ENCODE data around the gene TAX1BP3. TPM values are rescaled to one million over a fixed set of nuclear protein-coding genes. Genes with fewer than 3 reads are reported as not detected.

Gene TAX1BP3
- total and polyA plus RNA-seq, 2 of the 13 experiments (the other 11 are each of a cell fraction or from before 2014, with no cell fraction given) = 16.7 to 45.1 TPM

DNA sequence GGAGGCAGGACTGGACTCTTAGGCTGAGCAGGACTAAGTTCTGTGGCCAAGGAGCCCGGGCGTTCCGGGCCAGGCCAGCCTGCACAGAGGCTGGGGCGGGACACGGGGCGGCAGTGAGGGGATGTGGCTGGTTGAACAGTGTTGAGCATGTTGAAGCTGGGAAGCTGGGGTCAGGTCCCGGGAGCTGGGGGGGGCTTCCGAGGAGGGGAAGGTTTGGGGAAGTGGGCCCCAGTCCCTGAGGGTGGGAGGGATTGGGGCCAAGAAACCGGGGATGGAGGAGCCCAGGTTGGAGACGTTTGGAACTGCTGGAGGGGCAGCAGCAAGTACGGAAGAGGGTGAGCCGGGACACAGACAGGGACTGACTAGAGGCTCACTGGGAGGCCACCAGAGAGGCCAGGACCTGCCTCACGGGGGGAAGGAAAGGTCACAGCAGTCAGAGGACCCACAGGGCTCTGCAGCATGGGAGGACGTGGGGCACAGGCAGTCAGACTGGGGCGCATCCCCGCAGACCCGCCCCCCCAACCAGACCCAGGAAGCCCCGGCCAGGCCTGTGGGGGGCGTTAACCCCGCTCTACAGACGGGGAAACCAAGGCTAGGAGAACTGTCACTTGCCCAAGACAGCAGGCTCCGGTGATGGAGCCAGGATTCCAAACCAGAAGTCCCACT, 9.5 kb downstream of the TAX1BP3 start:
- ChIA-PET CTCF (ENCODE audit: low intra/inter-chr PET ratio, low total read pairs) (no interaction called here), POLR2A (interaction anchor here (2.1 to 3.4 kb wide), 2 partner anchors 9 to 23 kb away, joined by 6 to 13 read pairs; partner anchors contain the start of genes CTNS and SHPK)
- 87% methylated on average over 15 of the region's 22 CpGs for WGBS (ENCODE audit: low lambda C conversion rate)
- Histone ChIP-seq H2AFZ (ENCODE audit: low read length) (no peak overlapping the region), H3K4me3 (replicated peaks in 1 of 3; ENCODE audit: insufficient read depth in 1 of 3, low read depth in 2 of 3, low read length in 3 of 3) (no peak overlapping the region), H3K36me3 (replicated peaks in 1 of 2; ENCODE audit: control insufficient read depth in 1 of 2, insufficient read depth in 2 of 2, low read length in 2 of 2) (peaks cover 0 to 1% of the 10 kb centered on the region in 2 experiments; a peak in 3 of 5 replicates), H3K4me2 (ENCODE audit: low read depth, low read length) (no peak overlapping the region), H3K27ac (ENCODE audit: extremely low read length, insufficient read depth, low read length) (no peak overlapping the region), H3K9me3 (ENCODE audit: low read length) (no peaks in the 10 kb centered on the region), H3K27me3 (ENCODE audit: control insufficient read depth in 1 of 2, insufficient read depth in 2 of 2, low read length in 2 of 2) (no peaks in the 10 kb centered on the region), H3K9ac (ENCODE audit: insufficient read depth, low read depth, low read length) (no peak overlapping the region), H3K4me1 (ENCODE audit: insufficient read depth, low read length) (peaks cover 24% of the 10 kb centered on the region), H3K79me2 (ENCODE audit: insufficient read depth, low read length) (no peaks in the 10 kb centered on the region), H4K20me1 (ENCODE audit: insufficient read depth, low read length) (no peaks in the 10 kb centered on the region)
- in situ Hi-C loops (cut with HindIII; ENCODE audit: extremely low pct_ligation_motif_present, low pct_unique_long_range_greater_than_20kb) = no loop called here
- intact Hi-C loops (cut with micrococcal nuclease; ENCODE audit: unreplicated experiment) = no loop called here
- FAIRE-seq = no peak
- DNase-seq (ENCODE audit: low spot score) = no peak
- ATAC-seq = no peak; the same call in 1 of the 3 replicates
- no TSS peak for BruUV-seq (replicated peaks)
- TF ChIP-seq MYC (CRISPR knock-in tag; IDR thresholded peaks at IDR 0.05; ENCODE audit: borderline replicate concordance) (no peak), ZKSCAN1 (IDR thresholded peaks at IDR 0.05; ENCODE audit: low read length) (no peak), POLR2A (IDR thresholded peaks at IDR 0.05; ENCODE audit: insufficient read depth in 1 of 2, low read depth in 2 of 2, low read length in 2 of 2) (0 out of 4 replicates have a peak, but pooled peaks of 1 of the 2 experiments have one; percentile 6), NFIB (CRISPR knock-in tag; IDR thresholded peaks at IDR 0.05; ENCODE audit: borderline replicate concordance) (no peak), ZNF350 (CRISPR knock-in tag; IDR thresholded peaks at IDR 0.05; ENCODE audit: borderline replicate concordance, low read depth) (no peak), ZNF329 (CRISPR knock-in tag; IDR thresholded peaks at IDR 0.05; ENCODE audit: low read depth) (no peak)

DNA sequence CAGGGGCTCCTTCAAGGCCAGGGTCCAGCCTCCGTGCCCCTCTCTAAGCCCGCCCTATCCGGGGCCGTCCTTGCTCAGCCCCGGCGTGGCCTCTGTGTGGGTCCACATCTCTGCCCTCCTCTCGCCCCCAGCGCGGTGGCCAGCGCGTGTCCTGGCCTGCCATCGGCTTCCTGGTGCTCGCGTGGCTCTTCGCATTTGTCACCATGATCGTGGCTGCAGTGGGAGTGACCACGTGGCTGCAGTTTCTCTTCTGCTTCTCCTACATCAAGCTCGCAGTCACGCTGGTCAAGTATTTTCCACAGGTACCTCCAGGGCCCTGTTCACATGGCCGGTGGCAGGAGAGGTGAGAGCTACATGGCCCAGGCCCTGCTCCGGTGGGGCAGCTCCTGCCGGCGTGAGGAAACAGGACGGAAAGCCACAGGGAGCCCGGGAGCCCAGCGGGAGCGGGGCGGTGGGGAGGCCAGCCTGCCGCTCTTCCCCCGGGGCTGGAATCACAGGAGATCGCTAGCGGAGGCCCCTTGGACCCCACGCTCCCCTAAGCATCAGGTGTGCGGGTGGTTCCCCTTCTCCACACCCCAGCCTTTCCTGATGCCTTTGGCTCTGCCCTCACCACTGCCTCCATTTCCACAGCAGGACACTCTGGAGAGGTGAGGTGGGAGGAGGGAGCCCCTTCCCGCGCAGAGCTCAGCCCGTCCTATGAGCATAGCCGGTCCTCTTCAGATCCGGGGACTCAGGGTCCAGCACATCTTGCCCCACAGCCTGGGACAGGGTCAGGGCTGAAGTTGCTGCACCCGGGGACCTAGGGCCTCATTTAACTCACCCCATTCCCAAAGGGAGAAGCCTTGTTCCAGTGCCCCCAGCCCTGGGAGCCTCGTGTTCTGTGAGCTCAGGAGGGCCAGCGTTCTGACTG, 10.2 kb downstream of the TAX1BP3 start:
- POLR2A ChIA-PET = interaction anchor here (2.1 to 3.4 kb wide), 2 partner anchors 9 to 22 kb away, joined by 6 to 13 read pairs; partner anchors contain the start of genes CTNS and SHPK
- H2AFZ ChIP-seq (ENCODE audit: low read length) = no peak overlapping the region
- CTCF ChIA-PET (ENCODE audit: low intra/inter-chr PET ratio, low total read pairs) = no interaction called here
- H3K9ac ChIP-seq (ENCODE audit: insufficient read depth, low read depth, low read length) = no peak overlapping the region
- in situ Hi-C loops (cut with HindIII; ENCODE audit: extremely low pct_ligation_motif_present, low pct_unique_long_range_greater_than_20kb) (no loop called here), intact Hi-C loops (cut with micrococcal nuclease; ENCODE audit: unreplicated experiment) (no loop called here)
- WGBS (ENCODE audit: low lambda C conversion rate) = 94% methylated on average over 28 of the region's 42 CpGs
- DNase-seq (ENCODE audit: low spot score) (no peak), FAIRE-seq (no peak), ATAC-seq (no peak; the same call in 2 of the 3 replicates)
- H3K4me3 ChIP-seq (replicated peaks in 1 of 3; ENCODE audit: insufficient read depth in 1 of 3, low read depth in 2 of 3, low read length in 3 of 3) = no peak overlapping the region
- H3K27me3 ChIP-seq (ENCODE audit: control insufficient read depth in 1 of 2, insufficient read depth in 2 of 2, low read length in 2 of 2) = no peaks in the 10 kb centered on the region
- no peak overlapping the region for H3K27ac ChIP-seq (ENCODE audit: extremely low read length, insufficient read depth, low read length)
- BruUV-seq (replicated peaks) = no TSS peak
- H3K4me1 ChIP-seq (ENCODE audit: insufficient read depth, low read length) = peaks cover 24% of the 10 kb centered on the region
- H3K79me2 ChIP-seq (ENCODE audit: insufficient read depth, low read length) = no peaks in the 10 kb centered on the region
- no peak overlapping the region for H3K4me2 ChIP-seq (ENCODE audit: low read depth, low read length)
- TF ChIP-seq TOE1 (CRISPR knock-in tag; IDR thresholded peaks at IDR 0.05) = no peak
- peak; percentile 88 for TF ChIP-seq AGO1 (IDR thresholded peaks at IDR 0.05; ENCODE audit: low read depth, low read length, poor library complexity, severe bottlenecking)
- TF ChIP-seq AGO2 (optimal IDR thresholded peaks at IDR 0.05; ENCODE audit: low read depth, low read length) = peak; percentile 68
- TF ChIP-seq, protein P1, sequence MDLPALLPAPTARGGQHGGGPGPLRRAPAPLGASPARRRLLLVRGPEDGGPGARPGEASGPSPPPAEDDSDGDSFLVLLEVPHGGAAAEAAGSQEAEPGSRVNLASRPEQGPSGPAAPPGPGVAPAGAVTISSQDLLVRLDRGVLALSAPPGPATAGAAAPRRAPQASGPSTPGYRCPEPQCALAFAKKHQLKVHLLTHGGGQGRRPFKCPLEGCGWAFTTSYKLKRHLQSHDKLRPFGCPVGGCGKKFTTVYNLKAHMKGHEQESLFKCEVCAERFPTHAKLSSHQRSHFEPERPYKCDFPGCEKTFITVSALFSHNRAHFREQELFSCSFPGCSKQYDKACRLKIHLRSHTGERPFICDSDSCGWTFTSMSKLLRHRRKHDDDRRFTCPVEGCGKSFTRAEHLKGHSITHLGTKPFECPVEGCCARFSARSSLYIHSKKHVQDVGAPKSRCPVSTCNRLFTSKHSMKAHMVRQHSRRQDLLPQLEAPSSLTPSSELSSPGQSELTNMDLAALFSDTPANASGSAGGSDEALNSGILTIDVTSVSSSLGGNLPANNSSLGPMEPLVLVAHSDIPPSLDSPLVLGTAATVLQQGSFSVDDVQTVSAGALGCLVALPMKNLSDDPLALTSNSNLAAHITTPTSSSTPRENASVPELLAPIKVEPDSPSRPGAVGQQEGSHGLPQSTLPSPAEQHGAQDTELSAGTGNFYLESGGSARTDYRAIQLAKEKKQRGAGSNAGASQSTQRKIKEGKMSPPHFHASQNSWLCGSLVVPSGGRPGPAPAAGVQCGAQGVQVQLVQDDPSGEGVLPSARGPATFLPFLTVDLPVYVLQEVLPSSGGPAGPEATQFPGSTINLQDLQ (CRISPR knock-in tag; IDR thresholded peaks at IDR 0.05) = no peak
- 0 out of 2 replicates have a peak, but pooled peaks have one; percentile 22 for TF ChIP-seq RBFOX2 (IDR thresholded peaks at IDR 0.05; ENCODE audit: low read depth, low read length)
- no peak for TF ChIP-seq RFXAP (CRISPR knock-in tag; IDR thresholded peaks at IDR 0.05; ENCODE audit: borderline replicate concordance)
- no peaks in the 10 kb centered on the region for H4K20me1 ChIP-seq (ENCODE audit: insufficient read depth, low read length)
- no peaks in the 10 kb centered on the region; a peak in 1 of 5 replicates for H3K36me3 ChIP-seq (replicated peaks in 1 of 2; ENCODE audit: control insufficient read depth in 1 of 2, insufficient read depth in 2 of 2, low read length in 2 of 2)
- H3K9me3 ChIP-seq (ENCODE audit: low read length) = no peaks in the 10 kb centered on the region
